ENCODE results near the gene LIM2. TPM values are rescaled to one million over a fixed set of nuclear protein-coding genes. Genes with fewer than 3 reads are reported as not detected.

Gene LIM2
- total RNA-seq, 1 experiment from 2014 or later: not detected

- Mint-ChIP-seq H3K27me3 (ENCODE audit: low read depth) (peaks cover 4% of the 10 kb centered on the region), H3K4me3 (peak within 1 kb of the TSS; percentile 99), H3K4me1 (peaks cover 33% of the 10 kb centered on the region), H3K27ac (peak within 1 kb of the TSS; percentile 97), H3K36me3 (no peaks in the 10 kb centered on the region), H3K9me3 (no peaks in the 10 kb centered on the region)
- DNase-seq (ENCODE audit: low spot score) (no peak), ATAC-seq (no peak)
- ChIA-PET CTCF (interaction anchor here (0.7 to 1.6 kb wide), 8 partner anchors 26 to 295 kb away, joined by 3 to 13 read pairs (median 4); no protein-coding TSS in a partner anchor), POLR2A (interaction anchor here (0.5 to 1.6 kb wide), 5 partner anchors 24 to 997 kb away, joined by 3 to 6 read pairs (median 4); partner anchors contain the start of genes C19orf84 and VSIG10L)
- TF ChIP-seq, protein P1, sequence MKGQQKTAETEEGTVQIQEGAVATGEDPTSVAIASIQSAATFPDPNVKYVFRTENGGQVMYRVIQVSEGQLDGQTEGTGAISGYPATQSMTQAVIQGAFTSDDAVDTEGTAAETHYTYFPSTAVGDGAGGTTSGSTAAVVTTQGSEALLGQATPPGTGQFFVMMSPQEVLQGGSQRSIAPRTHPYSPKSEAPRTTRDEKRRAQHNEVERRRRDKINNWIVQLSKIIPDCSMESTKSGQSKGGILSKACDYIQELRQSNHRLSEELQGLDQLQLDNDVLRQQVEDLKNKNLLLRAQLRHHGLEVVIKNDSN (CRISPR knock-in tag; IDR thresholded peaks at IDR 0.05): 0 out of 2 replicates have a peak, but pooled peaks have one; percentile 11
- TF ChIP-seq TP53 (CRISPR knock-in tag; IDR thresholded peaks at IDR 0.05): no peak
- 0 out of 2 replicates have a peak, but pooled peaks have one; percentile 9 for TF ChIP-seq TEAD1 (CRISPR knock-in tag; IDR thresholded peaks at IDR 0.05)
- TF ChIP-seq, protein P2, sequence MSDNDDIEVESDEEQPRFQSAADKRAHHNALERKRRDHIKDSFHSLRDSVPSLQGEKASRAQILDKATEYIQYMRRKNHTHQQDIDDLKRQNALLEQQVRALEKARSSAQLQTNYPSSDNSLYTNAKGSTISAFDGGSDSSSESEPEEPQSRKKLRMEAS (CRISPR knock-in tag; IDR thresholded peaks at IDR 0.05): peak; percentile 70
- TF ChIP-seq CREB1 (CRISPR knock-in tag; IDR thresholded peaks at IDR 0.05): no peak
- TF ChIP-seq SMAD3 (CRISPR knock-in tag; IDR thresholded peaks at IDR 0.05; ENCODE audit: borderline replicate concordance): 0 out of 2 replicates have a peak, but pooled peaks have one; percentile 76
These were observed 21.8 kb downstream of the LIM2 start, which contains the start of gene ETFB for GRCh38 chr19:51365965-51366388. TSS of gene ETFB (minus strand) at chr19:51366388. CDS start at chr19:51366326, 62 bp downstream.

GRCh38 chr19:51365211-51365964 lies 22.4 kb downstream of the LIM2 start:
- peak overlapping the region; percentile 99 for H3K4me3 Mint-ChIP-seq
- ChIA-PET CTCF (interaction anchor here (0.7 to 1.6 kb wide), 8 partner anchors 26 to 296 kb away, joined by 3 to 13 read pairs (median 4); no protein-coding TSS in a partner anchor), POLR2A (interaction anchor here (0.5 to 1.6 kb wide), 5 partner anchors 23 to 996 kb away, joined by 3 to 6 read pairs (median 4); partner anchors contain the start of genes C19orf84 and VSIG10L)
- H3K27me3 Mint-ChIP-seq (ENCODE audit: low read depth): peaks cover 3% of the 10 kb centered on the region
- ATAC-seq (no peak), DNase-seq (ENCODE audit: low spot score) (no peak)
- peaks cover 33% of the 10 kb centered on the region for H3K4me1 Mint-ChIP-seq
- TF ChIP-seq GABPB1 (CRISPR knock-in tag; IDR thresholded peaks at IDR 0.05): peak; percentile 23; the same call in 1 of the 2 replicates
- TF ChIP-seq ZNF423 (CRISPR knock-in tag; IDR thresholded peaks at IDR 0.05): no peak
- no peaks in the 10 kb centered on the region for H3K36me3 Mint-ChIP-seq
- H3K9me3 Mint-ChIP-seq: no peaks in the 10 kb centered on the region
- peak overlapping the region; percentile 61; the same call in 1 of the 2 replicates for H3K27ac Mint-ChIP-seq

GRCh38 chr19:51364200-51365106 lies 23.3 kb downstream of the LIM2 start:
- Mint-ChIP-seq H3K27ac (no peak overlapping the region), H3K4me1 (peaks cover 31% of the 10 kb centered on the region), H3K36me3 (no peaks in the 10 kb centered on the region), H3K4me3 (peak overlapping the region; percentile 34; the same call in 1 of the 2 replicates), H3K9me3 (no peaks in the 10 kb centered on the region), H3K27me3 (ENCODE audit: low read depth) (no peaks in the 10 kb centered on the region; the same call in 1 of the 2 replicates)
- CTCF ChIA-PET: interaction anchor here (0.6 to 2.1 kb wide), 2 partner anchors 24 to 206 kb away, joined by 3 to 9 read pairs; partner anchors contain the start of gene VSIG10L
- ATAC-seq (no peak), DNase-seq (ENCODE audit: low spot score) (no peak)
- POLR2A ChIA-PET: no interaction called here
- TF ChIP-seq E2F1 (CRISPR knock-in tag; IDR thresholded peaks at IDR 0.05) (no peak), HMGXB4 (CRISPR knock-in tag; IDR thresholded peaks at IDR 0.05) (no peak), ZNF532 (CRISPR knock-in tag; IDR thresholded peaks at IDR 0.05; ENCODE audit: borderline replicate concordance) (no peak), KAT7 (CRISPR knock-in tag; IDR thresholded peaks at IDR 0.05; ENCODE audit: borderline replicate concordance) (no peak), FOXP1 (CRISPR knock-in tag; IDR thresholded peaks at IDR 0.05; ENCODE audit: borderline replicate concordance) (no peak), FOXJ3 (CRISPR knock-in tag; IDR thresholded peaks at IDR 0.05; ENCODE audit: borderline replicate concordance) (no peak), ZNF396 (CRISPR knock-in tag; IDR thresholded peaks at IDR 0.05; ENCODE audit: borderline replicate concordance) (no peak), NR2C2 (CRISPR knock-in tag; IDR thresholded peaks at IDR 0.05) (no peak), SOX15 (CRISPR knock-in tag; IDR thresholded peaks at IDR 0.05) (no peak), E2F5 (CRISPR knock-in tag; IDR thresholded peaks at IDR 0.05) (no peak), ZNF121 (CRISPR knock-in tag; IDR thresholded peaks at IDR 0.05) (no peak)

Data from WTC11 (cell line).